ENCODE results near the gene ANKRD33B.

DNA sequence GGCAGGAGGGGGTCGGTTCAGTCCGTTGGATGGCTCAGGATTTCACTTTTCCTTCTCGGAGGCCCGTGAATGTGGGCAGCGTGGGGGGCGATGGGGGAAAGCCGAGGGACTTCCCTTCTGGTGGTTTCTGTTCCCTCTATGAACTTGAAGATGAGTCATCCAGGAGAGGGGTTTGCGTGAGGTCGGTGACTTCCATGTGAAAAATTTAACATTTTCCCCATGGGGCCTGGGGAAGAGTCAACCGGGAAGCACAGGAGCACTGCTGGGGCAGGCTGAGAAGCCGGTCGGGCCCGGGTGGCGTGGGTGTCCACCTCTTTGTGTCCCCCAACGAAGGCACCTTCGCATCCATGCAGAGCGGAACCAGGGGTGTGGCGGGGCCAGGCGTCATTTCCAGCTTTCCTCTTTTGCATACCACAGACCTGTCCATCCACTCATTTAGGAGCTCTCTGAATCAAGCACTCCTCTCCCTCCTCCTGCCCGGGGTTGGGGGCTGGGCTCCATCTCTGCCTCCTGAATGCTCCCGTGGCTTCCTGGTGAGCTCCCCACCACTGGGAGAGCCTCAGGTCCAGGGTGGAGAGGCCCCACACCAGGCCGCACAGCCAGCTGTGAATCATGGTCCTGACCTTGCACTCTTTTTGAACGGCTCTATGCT, 68.4 kb downstream of the ANKRD33B start:
- TF ChIP-seq POLR2A (IDR thresholded peaks at IDR 0.05): no peak
- TF ChIP-seq, protein P1, sequence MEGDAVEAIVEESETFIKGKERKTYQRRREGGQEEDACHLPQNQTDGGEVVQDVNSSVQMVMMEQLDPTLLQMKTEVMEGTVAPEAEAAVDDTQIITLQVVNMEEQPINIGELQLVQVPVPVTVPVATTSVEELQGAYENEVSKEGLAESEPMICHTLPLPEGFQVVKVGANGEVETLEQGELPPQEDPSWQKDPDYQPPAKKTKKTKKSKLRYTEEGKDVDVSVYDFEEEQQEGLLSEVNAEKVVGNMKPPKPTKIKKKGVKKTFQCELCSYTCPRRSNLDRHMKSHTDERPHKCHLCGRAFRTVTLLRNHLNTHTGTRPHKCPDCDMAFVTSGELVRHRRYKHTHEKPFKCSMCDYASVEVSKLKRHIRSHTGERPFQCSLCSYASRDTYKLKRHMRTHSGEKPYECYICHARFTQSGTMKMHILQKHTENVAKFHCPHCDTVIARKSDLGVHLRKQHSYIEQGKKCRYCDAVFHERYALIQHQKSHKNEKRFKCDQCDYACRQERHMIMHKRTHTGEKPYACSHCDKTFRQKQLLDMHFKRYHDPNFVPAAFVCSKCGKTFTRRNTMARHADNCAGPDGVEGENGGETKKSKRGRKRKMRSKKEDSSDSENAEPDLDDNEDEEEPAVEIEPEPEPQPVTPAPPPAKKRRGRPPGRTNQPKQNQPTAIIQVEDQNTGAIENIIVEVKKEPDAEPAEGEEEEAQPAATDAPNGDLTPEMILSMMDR (IDR thresholded peaks at IDR 0.05): no peak
- no peak for TF ChIP-seq POLR2AphosphoS5 (IDR thresholded peaks at IDR 0.05)

Measured in breast epithelium (tissue), 3 donors.